SK-N-SH (cell line): ENCODE results near the gene HERC4. TPM values are rescaled to one million over a fixed set of nuclear protein-coding genes. Genes with fewer than 3 reads are reported as not detected.

Experiments used
- FOSL2 ChIP-seq: IDR thresholded peaks from 2 replicates; pipeline ENCODE4 v1.4.0; 2012; ENCODE audit warnings: low read depth, mild to moderate bottlenecking, moderate library complexity, borderline replicate concordance
- FOXM1 ChIP-seq: IDR thresholded peaks from 2 replicates; pipeline ENCODE4 v1.4.0; 2012; ENCODE audit warnings: low read depth, mild to moderate bottlenecking
- GABPA ChIP-seq: IDR thresholded peaks from 2 replicates; pipeline ENCODE4 v1.4.0; 2012; ENCODE audit warnings: low read depth, mild to moderate bottlenecking
- GATA2 ChIP-seq: sonication (generic); formaldehyde crosslinking; IDR thresholded peaks from 2 replicates; pipeline ENCODE4 v1.5.0; 2020; ENCODE audit warnings: mild to moderate bottlenecking, missing genetic modification reagents
- IRF3 ChIP-seq: fragments of 150-350 bp; IDR thresholded peaks from 2 replicates; pipeline ENCODE4 v1.6.1; 2016; ENCODE audit warnings: mild to moderate bottlenecking, low read depth, low read length
- JUND ChIP-seq: IDR thresholded peaks from 2 replicates; pipeline ENCODE4 v1.4.0; 2012
- MAX ChIP-seq: IDR thresholded peaks from 2 replicates; pipeline ENCODE4 v1.4.0; 2012; ENCODE audit warnings: low read depth
- MEF2A ChIP-seq: IDR thresholded peaks from 2 replicates; pipeline ENCODE4 v1.4.0; 2012; ENCODE audit warnings: low read depth, borderline replicate concordance
- MXI1 ChIP-seq: IDR thresholded peaks from 2 replicates; pipeline ENCODE4 v1.6.1; 2012; ENCODE audit warnings: mild to moderate bottlenecking, low read depth, low read length, improper control_type of control experiment
- NFIC ChIP-seq: IDR thresholded peaks from 2 replicates; pipeline ENCODE4 v1.4.0; 2012; ENCODE audit warnings: borderline replicate concordance
- NRF1 ChIP-seq: IDR thresholded peaks from 2 replicates; pipeline ENCODE4 v1.6.1; 2012; ENCODE audit warnings: low read depth, mild to moderate bottlenecking, low read length
- POLR2AphosphoS5 ChIP-seq: IDR thresholded peaks from 2 replicates; pipeline ENCODE4 v1.6.1; 2012; ENCODE audit warnings: low read depth, low read length
- RAD21 ChIP-seq: IDR thresholded peaks from 2 replicates; pipeline ENCODE4 v1.6.1; 2012; ENCODE audit warnings: mild to moderate bottlenecking, low read length
- RCOR1 ChIP-seq: fragments of 150-350 bp; IDR thresholded peaks from 2 replicates; pipeline ENCODE4 v1.6.1; 2017; ENCODE audit warnings: antibody characterized with exemption, low read length
- RFX5 ChIP-seq: IDR thresholded peaks from 2 replicates; pipeline ENCODE4 v1.6.1; 2012; ENCODE audit warnings: mild to moderate bottlenecking, improper control_type of control experiment, low read length
- SIN3A ChIP-seq: IDR thresholded peaks from 2 replicates; pipeline ENCODE4 v1.6.1; 2012; ENCODE audit warnings: low read depth, mild to moderate bottlenecking, low read length, moderate library complexity, borderline replicate concordance
- SMC3 ChIP-seq: IDR thresholded peaks from 2 replicates; pipeline ENCODE4 v1.6.1; 2012; ENCODE audit warnings: low read depth, low read length, improper control_type of control experiment
- TAF1 ChIP-seq: IDR thresholded peaks from 2 replicates; pipeline ENCODE4 v1.6.1; 2012; ENCODE audit warnings: low read depth, mild to moderate bottlenecking, low read length, moderate library complexity, borderline replicate concordance
- TCF12 ChIP-seq: IDR thresholded peaks from 2 replicates; pipeline ENCODE4 v1.4.0; 2012
- USF1 ChIP-seq: IDR thresholded peaks from 2 replicates; pipeline ENCODE4 v1.4.0; 2012; ENCODE audit warnings: low read depth, borderline replicate concordance
- YY1 ChIP-seq: IDR thresholded peaks from 2 replicates; pipeline ENCODE4 v1.4.0; 2012; ENCODE audit warnings: low read depth, mild to moderate bottlenecking
- ZBTB33 ChIP-seq: IDR thresholded peaks from 2 replicates; pipeline ENCODE4 v1.4.0; 2012; ENCODE audit warnings: low read depth, borderline replicate concordance
- polyA plus RNA-seq, 3 experiments: library from polyadenylated mRNA; depleted of rRNA; stranded (reverse); fragments of >200 nt; gene quantifications; 2 replicates each; pipeline ENCODE4 v1.2.3, GENCODE V29; 2012

The HERC4 gene
- polyA plus RNA-seq, 1 of the 3 experiments (the other 2 are of a cell fraction) = 16.2 TPM

- TF ChIP-seq MAX (peak; percentile 59; the same call in 1 of the 2 replicates), YY1 (no peak), ZBTB33 (no peak), NRF1 (no peak), FOXM1 (no peak), TCF12 (peak; percentile 62; the same call in 1 of the 2 replicates), RAD21 (no peak), MEF2A (no peak), RFX5 (no peak), RCOR1 (no peak), NFIC (no peak; the same call in 1 of the 2 replicates), USF1 (no peak), MXI1 (no peak), JUND (0 out of 2 replicates have a peak, but pooled peaks have one; percentile 30), SMC3 (no peak), POLR2AphosphoS5 (0 out of 2 replicates have a peak, but pooled peaks have one; percentile 13), GATA2 (CRISPR knock-in tag) (no peak), FOSL2 (no peak), GABPA (no peak), SIN3A (0 out of 2 replicates have a peak, but pooled peaks have one; percentile 50), IRF3 (no peak), TAF1 (no peak)
- TF ChIP-seq, all 33 proteins: peak for 6
Measured at GRCh38 chr10:68106656-68107055, 31.6 kb upstream of the HERC4 start (continued).
